Measurements from ENCODE around the gene FRMD6.
A peak's percentile ranks its signal among the peaks of the same experiment; 100 is the strongest.

Gene FRMD6

DNA sequence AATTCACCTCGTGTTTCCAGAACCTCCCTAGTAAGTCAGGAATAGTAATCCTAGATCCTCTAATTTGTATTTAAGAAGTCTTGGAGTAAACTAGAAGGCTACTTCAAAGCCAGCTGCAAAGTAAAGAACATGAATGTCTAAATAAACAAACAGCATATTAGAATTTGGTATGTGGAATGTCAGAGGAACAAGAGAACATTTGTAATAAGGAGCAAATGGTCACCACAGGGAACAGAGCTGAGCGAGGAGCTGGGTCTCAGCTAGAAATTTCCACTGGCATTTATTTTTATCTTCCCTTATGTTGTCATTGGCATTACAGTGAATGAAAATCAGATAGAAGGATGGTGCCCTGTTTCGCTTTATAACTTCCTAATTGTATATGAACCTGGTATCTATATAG, 50.2 kb downstream of the FRMD6 start:
- Histone ChIP-seq H3K9ac (ENCODE audit: low read length) (no peak overlapping the region), H3K4me2 (ENCODE audit: low read length, poor library complexity, severe bottlenecking) (no peak overlapping the region), H3K4ac (ENCODE audit: low read depth in 1 of 2, low read length in 2 of 2) (no peak overlapping the region), H2BK120ac (ENCODE audit: low read depth, low read length) (no peak overlapping the region), H3K14ac (ENCODE audit: low read length in 2 of 2) (no peak overlapping the region), H4K8ac (ENCODE audit: low read length) (no peak overlapping the region), H2AFZ (ENCODE audit: low read depth, low read length) (no peak overlapping the region), H3K9me3 (ENCODE audit: control insufficient read depth, low read length) (no peaks in the 10 kb centered on the region), H3K36me3 (ENCODE audit: control insufficient read depth in 1 of 2, insufficient read depth in 2 of 2, low read depth in 1 of 2, low read length in 2 of 2) (peaks cover 9 to 95% of the 10 kb centered on the region in 2 experiments), H3K27me3 (ENCODE audit: control insufficient read depth in 1 of 2, insufficient read depth in 1 of 2, low read length in 2 of 2) (no peaks in the 10 kb centered on the region), H3K4me1 (ENCODE audit: control insufficient read depth, insufficient read depth, low read depth, low read length) (no peaks in the 10 kb centered on the region), H2BK12ac (ENCODE audit: low read length in 2 of 2) (no peak overlapping the region), H3K23ac (ENCODE audit: low read length in 2 of 2) (no peak overlapping the region), H3K27ac (ENCODE audit: low read length, poor library complexity, severe bottlenecking) (no peak overlapping the region), H3K18ac (ENCODE audit: low read depth in 1 of 2, low read length in 2 of 2) (no peak overlapping the region), H3K79me1 (replicated peaks; ENCODE audit: low read length, poor library complexity, severe bottlenecking) (peaks cover 20% of the 10 kb centered on the region), H2AK5ac (ENCODE audit: low read length, severe bottlenecking) (no peak overlapping the region), H3K4me3 (ENCODE audit: insufficient read depth in 1 of 2, low read depth in 1 of 2, low read length in 2 of 2) (no peak overlapping the region), H4K91ac (ENCODE audit: low read length) (no peak overlapping the region), H2BK15ac (ENCODE audit: low read depth, poor library complexity, severe bottlenecking) (no peak overlapping the region), H2BK5ac (ENCODE audit: low read depth, low read length, poor library complexity, severe bottlenecking) (no peak overlapping the region)
- DNase-seq: no peak
- 40% methylated on average over 1 of the region's 3 CpGs for WGBS

GRCh38 chr14:51703787-51704186, 52.1 kb downstream of the FRMD6 start:
- Histone ChIP-seq H3K23ac (ENCODE audit: low read length in 2 of 2) (no peak overlapping the region), H3K9me3 (ENCODE audit: control insufficient read depth, low read length) (no peaks in the 10 kb centered on the region), H3K4ac (ENCODE audit: low read depth in 1 of 2, low read length in 2 of 2) (no peak overlapping the region), H4K8ac (ENCODE audit: low read length) (no peak overlapping the region), H3K18ac (ENCODE audit: low read depth in 1 of 2, low read length in 2 of 2) (no peak overlapping the region), H3K27me3 (ENCODE audit: control insufficient read depth in 1 of 2, insufficient read depth in 1 of 2, low read length in 2 of 2) (no peaks in the 10 kb centered on the region), H3K9ac (ENCODE audit: low read length) (no peak overlapping the region), H2BK5ac (ENCODE audit: low read depth, low read length, poor library complexity, severe bottlenecking) (no peak overlapping the region), H3K14ac (ENCODE audit: low read length in 2 of 2) (no peak overlapping the region), H3K4me3 (ENCODE audit: insufficient read depth in 1 of 2, low read depth in 1 of 2, low read length in 2 of 2) (no peak overlapping the region), H2BK120ac (ENCODE audit: low read depth, low read length) (no peak overlapping the region), H2BK12ac (ENCODE audit: low read length in 2 of 2) (no peak overlapping the region), H2AK5ac (ENCODE audit: low read length, severe bottlenecking) (no peak overlapping the region), H3K36me3 (ENCODE audit: control insufficient read depth in 1 of 2, insufficient read depth in 2 of 2, low read depth in 1 of 2, low read length in 2 of 2) (peaks cover 9 to 96% of the 10 kb centered on the region in 2 experiments), H3K4me1 (ENCODE audit: control insufficient read depth, insufficient read depth, low read depth, low read length) (no peaks in the 10 kb centered on the region), H3K4me2 (ENCODE audit: low read length, poor library complexity, severe bottlenecking) (no peak overlapping the region), H3K27ac (ENCODE audit: low read length, poor library complexity, severe bottlenecking) (no peak overlapping the region), H4K91ac (ENCODE audit: low read length) (no peak overlapping the region), H2BK15ac (ENCODE audit: low read depth, poor library complexity, severe bottlenecking) (no peak overlapping the region), H2AFZ (ENCODE audit: low read depth, low read length) (no peak overlapping the region), H3K79me1 (replicated peaks; ENCODE audit: low read length, poor library complexity, severe bottlenecking) (peaks cover 16% of the 10 kb centered on the region)
- no CpG with 5 or more reads among the region's 2 CpGs for WGBS
- DNase-seq: no peak

DNA sequence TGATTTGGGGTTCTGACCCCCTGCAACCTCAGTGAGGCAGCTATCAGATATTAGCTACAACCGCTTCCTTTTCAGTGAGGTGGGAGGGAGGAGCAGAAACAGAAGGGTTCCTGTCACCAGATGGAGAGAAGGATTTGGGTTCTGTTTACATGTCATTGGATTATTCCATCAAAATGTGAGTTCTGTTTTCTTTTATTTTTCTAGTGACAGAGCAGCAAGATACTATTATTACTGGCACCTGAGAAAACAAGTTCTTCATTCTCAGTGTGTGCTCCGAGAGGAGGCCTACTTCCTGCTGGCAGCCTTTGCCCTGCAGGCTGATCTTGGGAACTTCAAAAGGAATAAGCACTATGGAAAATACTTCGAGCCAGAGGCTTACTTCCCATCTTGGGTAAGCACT, 52.8 kb downstream of the FRMD6 start:
- no peak for DNase-seq
- Histone ChIP-seq H4K8ac (ENCODE audit: low read length) (no peak overlapping the region), H3K4me3 (ENCODE audit: insufficient read depth in 1 of 2, low read depth in 1 of 2, low read length in 2 of 2) (no peak overlapping the region), H3K27ac (ENCODE audit: low read length, poor library complexity, severe bottlenecking) (peak overlapping the region; percentile 55), H2AFZ (ENCODE audit: low read depth, low read length) (no peak overlapping the region), H2BK5ac (ENCODE audit: low read depth, low read length, poor library complexity, severe bottlenecking) (no peak overlapping the region), H2AK5ac (ENCODE audit: low read length, severe bottlenecking) (no peak overlapping the region), H3K27me3 (ENCODE audit: control insufficient read depth in 1 of 2, insufficient read depth in 1 of 2, low read length in 2 of 2) (no peaks in the 10 kb centered on the region), H3K9ac (ENCODE audit: low read length) (no peak overlapping the region), H3K79me1 (replicated peaks; ENCODE audit: low read length, poor library complexity, severe bottlenecking) (peaks cover 14% of the 10 kb centered on the region), H3K4me2 (ENCODE audit: low read length, poor library complexity, severe bottlenecking) (no peak overlapping the region), H3K23ac (ENCODE audit: low read length in 2 of 2) (no peak overlapping the region), H4K91ac (ENCODE audit: low read length) (no peak overlapping the region), H3K9me3 (ENCODE audit: control insufficient read depth, low read length) (no peaks in the 10 kb centered on the region), H3K4ac (ENCODE audit: low read depth in 1 of 2, low read length in 2 of 2) (no peak overlapping the region), H3K4me1 (ENCODE audit: control insufficient read depth, insufficient read depth, low read depth, low read length) (no peaks in the 10 kb centered on the region), H2BK12ac (ENCODE audit: low read length in 2 of 2) (no peak overlapping the region), H3K36me3 (ENCODE audit: control insufficient read depth in 1 of 2, insufficient read depth in 2 of 2, low read depth in 1 of 2, low read length in 2 of 2) (peaks cover 9 to 96% of the 10 kb centered on the region in 2 experiments), H3K14ac (ENCODE audit: low read length in 2 of 2) (no peak overlapping the region), H2BK15ac (ENCODE audit: low read depth, poor library complexity, severe bottlenecking) (no peak overlapping the region), H2BK120ac (ENCODE audit: low read depth, low read length) (no peak overlapping the region), H3K18ac (ENCODE audit: low read depth in 1 of 2, low read length in 2 of 2) (no peak overlapping the region)
- 95% methylated on average over 3 of the region's 3 CpGs for WGBS

DNA sequence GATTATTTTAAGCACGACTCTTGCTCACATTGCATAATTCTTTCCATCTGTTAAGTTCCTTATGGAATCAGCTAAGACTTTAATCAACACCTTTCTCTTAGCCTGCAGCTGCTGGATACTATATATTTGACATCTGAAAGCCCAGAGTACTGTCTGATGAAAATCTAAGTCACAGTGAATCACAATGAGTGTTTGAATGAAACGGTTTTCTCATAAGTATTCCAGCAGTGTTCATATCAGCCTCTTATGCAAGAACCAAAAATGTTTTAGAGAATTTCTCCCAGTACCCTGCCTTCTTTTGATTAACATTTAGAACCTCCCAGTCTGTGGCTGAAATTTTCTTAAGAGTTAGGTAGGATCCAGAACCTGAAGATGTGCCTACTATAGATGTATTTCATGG, 55.6 kb downstream of the FRMD6 start:
- H3K23ac ChIP-seq (ENCODE audit: low read length in 2 of 2): no peak overlapping the region
- no peak overlapping the region for H2AK5ac ChIP-seq (ENCODE audit: low read length, severe bottlenecking)
- no peak overlapping the region for H2BK5ac ChIP-seq (ENCODE audit: low read depth, low read length, poor library complexity, severe bottlenecking)
- peaks cover 12 to 99% of the 10 kb centered on the region in 2 experiments for H3K36me3 ChIP-seq (ENCODE audit: control insufficient read depth in 1 of 2, insufficient read depth in 2 of 2, low read depth in 1 of 2, low read length in 2 of 2)
- H3K9ac ChIP-seq (ENCODE audit: low read length): peak overlapping the region; percentile 9
- no peak for DNase-seq
- no peaks in the 10 kb centered on the region for H3K9me3 ChIP-seq (ENCODE audit: control insufficient read depth, low read length)
- no peak overlapping the region for H3K4me3 ChIP-seq (ENCODE audit: insufficient read depth in 1 of 2, low read depth in 1 of 2, low read length in 2 of 2)
- no peak overlapping the region for H4K91ac ChIP-seq (ENCODE audit: low read length)
- H2AFZ ChIP-seq (ENCODE audit: low read depth, low read length): no peak overlapping the region
- no peak overlapping the region for H3K27ac ChIP-seq (ENCODE audit: low read length, poor library complexity, severe bottlenecking)
- no peak overlapping the region for H2BK120ac ChIP-seq (ENCODE audit: low read depth, low read length)
- H3K27me3 ChIP-seq (ENCODE audit: control insufficient read depth in 1 of 2, insufficient read depth in 1 of 2, low read length in 2 of 2): no peaks in the 10 kb centered on the region
- no peak overlapping the region for H3K14ac ChIP-seq (ENCODE audit: low read length in 2 of 2)
- 60% methylated on average over 1 of the region's 2 CpGs for WGBS
- no peak overlapping the region for H2BK12ac ChIP-seq (ENCODE audit: low read length in 2 of 2)
- H4K8ac ChIP-seq (ENCODE audit: low read length): no peak overlapping the region
- peaks cover 12% of the 10 kb centered on the region for H3K79me1 ChIP-seq (replicated peaks; ENCODE audit: low read length, poor library complexity, severe bottlenecking)
- no peak overlapping the region for H2BK15ac ChIP-seq (ENCODE audit: low read depth, poor library complexity, severe bottlenecking)
- no peak overlapping the region for H3K18ac ChIP-seq (ENCODE audit: low read depth in 1 of 2, low read length in 2 of 2)
- H3K4me2 ChIP-seq (ENCODE audit: low read length, poor library complexity, severe bottlenecking): no peak overlapping the region
- H3K4ac ChIP-seq (ENCODE audit: low read depth in 1 of 2, low read length in 2 of 2): no peak overlapping the region
- no peaks in the 10 kb centered on the region for H3K4me1 ChIP-seq (ENCODE audit: control insufficient read depth, insufficient read depth, low read depth, low read length)

Measured in mesenchymal stem cell (in vitro differentiated cells and primary cell).